WTC11 (cell line): ENCODE results near the gene FRMD6. TPM values are rescaled to one million over a fixed set of nuclear protein-coding genes. Genes with fewer than 3 reads are reported as not detected.

Source experiments
- ATAC-seq: fragments of 200-7000 bp; cut with Tn5 transposase; 2 replicates; pipeline ENCODE4 v1.10.0; 2021; ENCODE audit warnings: mild to moderate bottlenecking, moderate library complexity
- CTCF ChIA-PET: fragments of 300-600 bp; sonication (Branson Sonifier 250); formaldehyde crosslinking; loops from one replicate; lab custom pipeline; 2021; ENCODE audit warnings: antibody characterized with exemption; lab: Charles Lee
- POLR2A ChIA-PET: fragments of 350-600 bp; sonication (Branson Sonifier 250); formaldehyde crosslinking; loops from one replicate; lab custom pipeline; 2021; ENCODE audit warnings: antibody characterized with exemption; lab: Charles Lee
- DNase-seq: peaks from one replicate; pipeline ENCODE4 v3.0.0; 2021; ENCODE audit warnings: low spot score
- H3K27ac Mint-ChIP-seq: 2 replicates; pipeline ENCODE4 v1.8.0; 2021; ENCODE audit warnings: mixed read lengths
- H3K27me3 Mint-ChIP-seq: 2 replicates; pipeline ENCODE4 v1.8.0; 2021; ENCODE audit warnings: low read depth, mild to moderate bottlenecking, moderate library complexity, mixed read lengths
- H3K36me3 Mint-ChIP-seq: 2 replicates; pipeline ENCODE4 v1.8.0; 2021; ENCODE audit warnings: mixed read lengths
- H3K4me1 Mint-ChIP-seq: 2 replicates; pipeline ENCODE4 v1.8.0; 2022; ENCODE audit warnings: mixed read lengths
- H3K4me3 Mint-ChIP-seq: 2 replicates; pipeline ENCODE4 v1.8.0; 2021; ENCODE audit warnings: mild to moderate bottlenecking, moderate library complexity, mixed read lengths
- H3K9me3 Mint-ChIP-seq: 2 replicates; pipeline ENCODE4 v1.8.0; 2021; ENCODE audit warnings: mixed read lengths
- ETV6 ChIP-seq: sonication (generic); formaldehyde crosslinking; IDR thresholded peaks from 2 replicates; pipeline ENCODE4 v1.8.1; 2022; ENCODE audit warnings: mild to moderate bottlenecking, missing genetic modification reagents
- GTF2I ChIP-seq: fragments of 250-450 bp; sonication (Bioruptor Pico); conservative IDR thresholded peaks from 2 replicates; pipeline ENCODE4 v1.4.0; 2021; ENCODE audit warnings: mild to moderate bottlenecking
- HMGA2 ChIP-seq: fragments of 250-450 bp; sonication (Bioruptor Pico); IDR thresholded peaks from 2 replicates; pipeline ENCODE4 v1.4.0; 2021; ENCODE audit warnings: mild to moderate bottlenecking, moderate library complexity
- JUN ChIP-seq: sonication (generic); formaldehyde crosslinking; IDR thresholded peaks from 2 replicates; pipeline ENCODE4 v1.8.0; 2023; ENCODE audit warnings: mild to moderate bottlenecking, missing genetic modification reagents
- NFE2L1 ChIP-seq: sonication (generic); formaldehyde crosslinking; IDR thresholded peaks from 2 replicates; pipeline ENCODE4 v1.8.1; 2023; ENCODE audit warnings: missing genetic modification reagents
- NFYB ChIP-seq: sonication (generic); formaldehyde crosslinking; conservative IDR thresholded peaks from 2 replicates; pipeline ENCODE4 v1.8.0; 2022; ENCODE audit warnings: low read depth, missing genetic modification reagents
- NR2C2 ChIP-seq: sonication (generic); formaldehyde crosslinking; IDR thresholded peaks from 2 replicates; pipeline ENCODE4 v1.8.0; 2022; ENCODE audit warnings: mild to moderate bottlenecking, missing genetic modification reagents
- RELA ChIP-seq: sonication (generic); formaldehyde crosslinking; IDR thresholded peaks from 2 replicates; pipeline ENCODE4 v1.8.1; 2022; ENCODE audit warnings: missing genetic modification reagents, mild to moderate bottlenecking, borderline replicate concordance
- RORB ChIP-seq: fragments of 250-450 bp; sonication (Bioruptor Pico); IDR thresholded peaks from 2 replicates; pipeline ENCODE4 v1.9.0; 2021; ENCODE audit warnings: mild to moderate bottlenecking
- TP53 ChIP-seq: sonication (generic); formaldehyde crosslinking; IDR thresholded peaks from 2 replicates; pipeline ENCODE4 v1.8.1; 2023; ENCODE audit warnings: mild to moderate bottlenecking, missing genetic modification reagents
- ZNF138 ChIP-seq: sonication (generic); formaldehyde crosslinking; conservative IDR thresholded peaks from 2 replicates; pipeline ENCODE4 v1.8.1; 2022; ENCODE audit warnings: mild to moderate bottlenecking, moderate library complexity, missing genetic modification reagents
- ZNF263 ChIP-seq: sonication (generic); formaldehyde crosslinking; IDR thresholded peaks from 2 replicates; pipeline ENCODE4 v1.8.1; 2022; ENCODE audit warnings: low read depth, mild to moderate bottlenecking, moderate library complexity, missing genetic modification reagents
- ZNF317 ChIP-seq: sonication (generic); formaldehyde crosslinking; IDR thresholded peaks from 2 replicates; pipeline ENCODE4 v1.8.1; 2023; ENCODE audit warnings: low read depth, mild to moderate bottlenecking, moderate library complexity, missing genetic modification reagents, borderline replicate concordance
- total RNA-seq: library from RNA; stranded (reverse); gene quantifications from 3 replicates; pipeline ENCODE4 v1.2.3, GENCODE V29; 2021
- TF ChIP-seq, protein P1 (sequence below): sonication (generic); formaldehyde crosslinking; IDR thresholded peaks from 2 replicates; pipeline ENCODE4 v1.8.1; 2023; ENCODE audit warnings: mild to moderate bottlenecking, missing genetic modification reagents
- TF ChIP-seq, protein P2 (sequence below): sonication (generic); formaldehyde crosslinking; IDR thresholded peaks from 2 replicates; pipeline ENCODE4 v1.8.1; 2023; ENCODE audit warnings: mild to moderate bottlenecking, missing genetic modification reagents
- TF ChIP-seq, protein P3 (sequence below): fragments of 250-450 bp; sonication (Bioruptor Pico); IDR thresholded peaks from 2 replicates; pipeline ENCODE4 v1.8.0; 2021; ENCODE audit warnings: mild to moderate bottlenecking
- TF ChIP-seq, protein P4 (sequence below): fragments of 200-600 bp; IDR thresholded peaks from 2 replicates; pipeline ENCODE4 v1.8.0; 2022; ENCODE audit warnings: antibody characterized with exemption
- TF ChIP-seq, protein P5 (sequence below): fragments of 250-450 bp; sonication (Bioruptor Pico); IDR thresholded peaks from 2 replicates; pipeline ENCODE4 v2.1.2; 2022; ENCODE audit warnings: mild to moderate bottlenecking, moderate library complexity
- TF ChIP-seq, protein P6 (sequence below): sonication (generic); formaldehyde crosslinking; conservative IDR thresholded peaks from 2 replicates; pipeline ENCODE4 v1.8.1; 2022; ENCODE audit warnings: mild to moderate bottlenecking, missing genetic modification reagents

FRMD6 gene
- total RNA-seq, 1 experiment from 2014 or later, result 21.8 TPM

DNA sequence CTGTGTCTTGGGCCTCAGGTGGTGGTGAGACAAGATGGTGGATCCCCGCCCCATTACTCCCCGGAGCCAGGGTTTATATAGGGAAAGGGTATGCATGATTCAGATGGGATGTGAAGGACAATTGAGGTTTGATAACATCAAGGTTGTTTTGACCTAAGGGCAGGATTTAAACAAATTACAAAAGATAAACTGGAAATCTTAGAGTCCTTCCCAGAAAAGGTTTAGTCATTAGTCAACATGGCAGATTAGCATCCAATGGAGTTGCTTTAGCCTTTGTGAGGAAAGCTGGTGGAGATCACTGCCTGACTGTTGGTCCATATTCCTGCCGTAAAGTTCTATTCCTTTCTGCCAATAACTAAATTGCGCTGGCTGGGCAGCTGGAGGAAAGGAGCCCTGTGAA lies 15.6 kb upstream of the FRMD6 start (continued):
- TF ChIP-seq, protein P1, sequence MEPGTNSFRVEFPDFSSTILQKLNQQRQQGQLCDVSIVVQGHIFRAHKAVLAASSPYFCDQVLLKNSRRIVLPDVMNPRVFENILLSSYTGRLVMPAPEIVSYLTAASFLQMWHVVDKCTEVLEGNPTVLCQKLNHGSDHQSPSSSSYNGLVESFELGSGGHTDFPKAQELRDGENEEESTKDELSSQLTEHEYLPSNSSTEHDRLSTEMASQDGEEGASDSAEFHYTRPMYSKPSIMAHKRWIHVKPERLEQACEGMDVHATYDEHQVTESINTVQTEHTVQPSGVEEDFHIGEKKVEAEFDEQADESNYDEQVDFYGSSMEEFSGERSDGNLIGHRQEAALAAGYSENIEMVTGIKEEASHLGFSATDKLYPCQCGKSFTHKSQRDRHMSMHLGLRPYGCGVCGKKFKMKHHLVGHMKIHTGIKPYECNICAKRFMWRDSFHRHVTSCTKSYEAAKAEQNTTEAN (CRISPR knock-in tag), result no peak
- no peak for TF ChIP-seq ZNF317
- TF ChIP-seq, all 79 proteins: peak for 0

DNA sequence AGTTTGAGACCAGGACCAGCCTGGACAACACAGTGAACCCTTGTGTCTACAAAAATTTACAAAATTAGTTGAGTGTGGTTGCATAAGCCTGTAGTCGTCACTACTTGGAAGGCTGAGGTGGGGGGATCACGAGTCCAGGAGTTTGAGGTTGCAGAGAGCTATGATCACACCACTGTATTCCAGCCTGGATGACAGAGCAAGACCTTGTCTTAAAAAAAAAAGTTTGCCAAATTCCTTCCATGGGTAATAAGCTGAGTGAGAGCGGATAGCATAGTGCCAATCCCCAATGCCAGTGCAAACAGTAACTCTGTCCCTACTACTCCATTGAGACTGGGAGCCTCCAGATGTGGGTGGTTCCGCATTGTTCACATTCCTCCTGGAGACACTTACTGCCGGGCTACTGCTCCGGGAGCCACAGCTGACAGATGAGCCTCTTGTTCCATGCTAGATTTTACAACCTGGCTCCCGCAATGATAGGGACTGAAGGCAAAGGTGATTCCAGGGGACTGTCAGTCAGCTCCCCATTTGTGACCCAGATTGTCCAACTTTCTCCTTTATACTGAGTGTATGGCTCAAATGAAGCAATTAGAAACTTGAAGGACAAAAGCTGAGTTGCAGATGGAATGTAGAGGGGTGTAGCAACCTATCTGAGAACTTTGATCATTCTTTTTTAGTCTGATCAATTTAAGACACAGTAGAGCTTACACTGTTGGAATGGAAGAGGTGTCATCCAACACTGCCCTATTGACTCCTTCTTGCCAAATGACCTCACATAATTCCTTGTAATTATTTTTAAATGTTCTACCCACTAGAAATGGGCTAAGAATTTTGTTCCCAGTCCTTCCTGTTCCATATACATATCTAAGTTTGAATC lies 13.4 kb upstream of the FRMD6 start:
- Mint-ChIP-seq H3K27ac (no peak overlapping the region), H3K4me1 (peaks cover 15% of the 10 kb centered on the region), H3K27me3 (no peaks in the 10 kb centered on the region), H3K4me3 (no peak overlapping the region), H3K9me3 (no peaks in the 10 kb centered on the region), H3K36me3 (no peaks in the 10 kb centered on the region)
- ATAC-seq, result peak; percentile 99
- ChIA-PET CTCF (interaction anchor here (1.0 to 1.8 kb wide), 3 partner anchors 12 to 138 kb away, joined by 3 to 11 read pairs (median 4); partner anchors contain the start of gene FRMD6), POLR2A (no interaction called here)
- TF ChIP-seq RORB, result no peak
- TF ChIP-seq ETV6 (CRISPR knock-in tag), result no peak
- no peak for TF ChIP-seq ZNF138 (CRISPR knock-in tag)
- TF ChIP-seq NFYB (CRISPR knock-in tag), result no peak
- no peak for TF ChIP-seq RELA (CRISPR knock-in tag)
- DNase-seq, result peak; percentile 61

DNA sequence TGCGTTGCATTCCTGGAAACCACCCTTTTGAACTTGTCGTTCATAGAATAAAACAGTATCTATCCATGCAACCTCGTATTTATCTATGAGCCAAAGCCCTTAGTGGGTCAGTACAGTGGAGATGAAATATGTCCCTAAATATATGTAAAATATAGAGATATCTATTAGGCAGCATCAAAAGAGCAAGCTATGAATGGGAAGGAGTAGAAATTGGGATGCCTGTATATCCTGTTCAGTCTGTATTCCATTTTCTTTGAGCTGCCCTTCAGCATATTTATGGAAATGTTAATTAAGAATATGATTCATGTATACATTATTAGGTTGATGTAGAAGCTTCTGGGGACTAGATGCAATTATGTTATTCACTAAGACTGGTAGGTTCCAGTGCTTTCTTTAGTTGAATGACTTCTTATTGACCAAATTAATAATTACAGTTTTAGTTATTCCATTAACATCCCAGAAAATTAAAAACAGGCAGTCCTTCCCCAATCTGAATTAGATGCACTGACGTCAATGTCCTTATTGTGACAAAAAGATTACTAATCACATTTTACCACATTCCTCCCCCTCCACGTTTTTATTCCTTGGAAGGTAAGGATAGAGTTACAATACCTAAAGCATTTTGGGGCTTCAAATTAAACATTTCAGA lies 11.9 kb upstream of the FRMD6 start:
- Mint-ChIP-seq H3K36me3 (no peaks in the 10 kb centered on the region), H3K27me3 (no peaks in the 10 kb centered on the region), H3K4me3 (no peak overlapping the region), H3K9me3 (no peaks in the 10 kb centered on the region), H3K27ac (no peak overlapping the region), H3K4me1 (peaks cover 15% of the 10 kb centered on the region)
- ATAC-seq (no peak), DNase-seq (no peak)
- TF ChIP-seq JUN (CRISPR knock-in tag) (no peak), RORB (no peak), ZNF263 (CRISPR knock-in tag) (no peak), GTF2I (CRISPR knock-in tag) (no peak), NR2C2 (no peak), HMGA2 (CRISPR knock-in tag) (no peak), TP53 (CRISPR knock-in tag) (no peak), RELA (CRISPR knock-in tag) (no peak), NFE2L1 (CRISPR knock-in tag) (no peak)
- TF ChIP-seq, protein P2, sequence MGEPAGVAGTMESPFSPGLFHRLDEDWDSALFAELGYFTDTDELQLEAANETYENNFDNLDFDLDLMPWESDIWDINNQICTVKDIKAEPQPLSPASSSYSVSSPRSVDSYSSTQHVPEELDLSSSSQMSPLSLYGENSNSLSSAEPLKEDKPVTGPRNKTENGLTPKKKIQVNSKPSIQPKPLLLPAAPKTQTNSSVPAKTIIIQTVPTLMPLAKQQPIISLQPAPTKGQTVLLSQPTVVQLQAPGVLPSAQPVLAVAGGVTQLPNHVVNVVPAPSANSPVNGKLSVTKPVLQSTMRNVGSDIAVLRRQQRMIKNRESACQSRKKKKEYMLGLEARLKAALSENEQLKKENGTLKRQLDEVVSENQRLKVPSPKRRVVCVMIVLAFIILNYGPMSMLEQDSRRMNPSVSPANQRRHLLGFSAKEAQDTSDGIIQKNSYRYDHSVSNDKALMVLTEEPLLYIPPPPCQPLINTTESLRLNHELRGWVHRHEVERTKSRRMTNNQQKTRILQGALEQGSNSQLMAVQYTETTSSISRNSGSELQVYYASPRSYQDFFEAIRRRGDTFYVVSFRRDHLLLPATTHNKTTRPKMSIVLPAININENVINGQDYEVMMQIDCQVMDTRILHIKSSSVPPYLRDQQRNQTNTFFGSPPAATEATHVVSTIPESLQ (CRISPR knock-in tag), result no peak
- TF ChIP-seq, protein P3, sequence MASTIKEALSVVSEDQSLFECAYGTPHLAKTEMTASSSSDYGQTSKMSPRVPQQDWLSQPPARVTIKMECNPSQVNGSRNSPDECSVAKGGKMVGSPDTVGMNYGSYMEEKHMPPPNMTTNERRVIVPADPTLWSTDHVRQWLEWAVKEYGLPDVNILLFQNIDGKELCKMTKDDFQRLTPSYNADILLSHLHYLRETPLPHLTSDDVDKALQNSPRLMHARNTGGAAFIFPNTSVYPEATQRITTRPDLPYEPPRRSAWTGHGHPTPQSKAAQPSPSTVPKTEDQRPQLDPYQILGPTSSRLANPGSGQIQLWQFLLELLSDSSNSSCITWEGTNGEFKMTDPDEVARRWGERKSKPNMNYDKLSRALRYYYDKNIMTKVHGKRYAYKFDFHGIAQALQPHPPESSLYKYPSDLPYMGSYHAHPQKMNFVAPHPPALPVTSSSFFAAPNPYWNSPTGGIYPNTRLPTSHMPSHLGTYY (CRISPR knock-in tag), result no peak
- TF ChIP-seq, protein P4, sequence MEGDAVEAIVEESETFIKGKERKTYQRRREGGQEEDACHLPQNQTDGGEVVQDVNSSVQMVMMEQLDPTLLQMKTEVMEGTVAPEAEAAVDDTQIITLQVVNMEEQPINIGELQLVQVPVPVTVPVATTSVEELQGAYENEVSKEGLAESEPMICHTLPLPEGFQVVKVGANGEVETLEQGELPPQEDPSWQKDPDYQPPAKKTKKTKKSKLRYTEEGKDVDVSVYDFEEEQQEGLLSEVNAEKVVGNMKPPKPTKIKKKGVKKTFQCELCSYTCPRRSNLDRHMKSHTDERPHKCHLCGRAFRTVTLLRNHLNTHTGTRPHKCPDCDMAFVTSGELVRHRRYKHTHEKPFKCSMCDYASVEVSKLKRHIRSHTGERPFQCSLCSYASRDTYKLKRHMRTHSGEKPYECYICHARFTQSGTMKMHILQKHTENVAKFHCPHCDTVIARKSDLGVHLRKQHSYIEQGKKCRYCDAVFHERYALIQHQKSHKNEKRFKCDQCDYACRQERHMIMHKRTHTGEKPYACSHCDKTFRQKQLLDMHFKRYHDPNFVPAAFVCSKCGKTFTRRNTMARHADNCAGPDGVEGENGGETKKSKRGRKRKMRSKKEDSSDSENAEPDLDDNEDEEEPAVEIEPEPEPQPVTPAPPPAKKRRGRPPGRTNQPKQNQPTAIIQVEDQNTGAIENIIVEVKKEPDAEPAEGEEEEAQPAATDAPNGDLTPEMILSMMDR, result no peak
- TF ChIP-seq, protein P5, sequence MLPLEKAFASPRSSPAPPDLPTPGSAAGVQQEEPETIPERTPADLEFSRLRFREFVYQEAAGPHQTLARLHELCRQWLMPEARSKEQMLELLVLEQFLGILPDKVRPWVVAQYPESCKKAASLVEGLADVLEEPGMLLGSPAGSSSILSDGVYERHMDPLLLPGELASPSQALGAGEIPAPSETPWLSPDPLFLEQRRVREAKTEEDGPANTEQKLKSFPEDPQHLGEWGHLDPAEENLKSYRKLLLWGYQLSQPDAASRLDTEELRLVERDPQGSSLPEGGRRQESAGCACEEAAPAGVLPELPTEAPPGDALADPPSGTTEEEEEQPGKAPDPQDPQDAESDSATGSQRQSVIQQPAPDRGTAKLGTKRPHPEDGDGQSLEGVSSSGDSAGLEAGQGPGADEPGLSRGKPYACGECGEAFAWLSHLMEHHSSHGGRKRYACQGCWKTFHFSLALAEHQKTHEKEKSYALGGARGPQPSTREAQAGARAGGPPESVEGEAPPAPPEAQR, result no peak
- TF ChIP-seq, protein P1 (CRISPR knock-in tag), result no peak
- TF ChIP-seq, protein P6, sequence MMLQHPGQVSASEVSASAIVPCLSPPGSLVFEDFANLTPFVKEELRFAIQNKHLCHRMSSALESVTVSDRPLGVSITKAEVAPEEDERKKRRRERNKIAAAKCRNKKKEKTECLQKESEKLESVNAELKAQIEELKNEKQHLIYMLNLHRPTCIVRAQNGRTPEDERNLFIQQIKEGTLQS (CRISPR knock-in tag), result no peak
- ChIA-PET CTCF (interaction anchor here (1.8 kb wide), 1 partner anchor 12 kb away, joined by 11 read pairs; the partner anchor contains the start of gene FRMD6), POLR2A (interaction anchor here (0.6 kb wide), 1 partner anchor 100 kb away, joined by 3 read pairs; no protein-coding TSS in a partner anchor)
